ENCODE data around the gene OBI1.

DNA sequence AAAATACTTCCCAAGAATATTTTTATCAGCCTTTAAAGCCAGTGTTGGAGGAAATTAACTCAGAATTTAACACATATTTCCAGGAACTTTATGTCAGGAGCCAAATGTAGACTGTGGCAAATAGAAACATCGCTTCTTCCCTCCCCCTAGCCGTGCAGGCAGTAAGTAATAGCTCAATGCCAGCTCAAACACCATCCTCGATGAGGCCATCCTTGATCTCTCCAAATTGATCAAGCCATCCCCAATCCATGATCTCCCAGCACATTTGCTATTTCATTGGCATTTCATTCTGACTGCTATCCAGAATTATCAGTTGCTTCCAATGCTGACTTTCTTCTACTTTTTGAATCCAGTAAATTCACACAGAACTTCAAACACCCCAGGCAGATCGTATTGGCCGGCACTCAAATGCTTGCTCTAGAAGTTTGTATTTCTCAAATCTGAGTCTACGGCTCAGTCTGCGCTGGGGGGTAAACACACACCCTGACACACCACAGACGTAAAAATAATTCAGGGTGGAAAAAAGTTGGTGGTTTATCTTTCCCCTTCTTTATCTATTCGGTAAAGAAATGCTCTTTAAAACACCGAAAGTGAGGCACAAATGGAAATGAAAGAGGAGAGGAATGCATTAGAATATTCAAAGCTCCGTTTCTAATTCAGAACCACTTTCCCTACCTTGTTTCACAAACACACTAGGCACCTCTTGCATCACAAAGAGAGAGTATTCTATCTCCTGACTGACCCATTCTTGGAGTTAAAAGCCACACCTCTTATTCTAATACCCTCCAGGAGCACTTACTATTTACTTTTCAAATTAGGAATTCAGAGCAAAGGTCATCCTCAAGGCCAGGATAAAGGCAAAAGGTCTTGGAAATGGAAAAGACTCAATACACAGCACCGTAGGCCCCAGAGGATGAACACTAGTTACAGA lies 991 bp downstream of the OBI1 start:
- TF ChIP-seq, protein P1, sequence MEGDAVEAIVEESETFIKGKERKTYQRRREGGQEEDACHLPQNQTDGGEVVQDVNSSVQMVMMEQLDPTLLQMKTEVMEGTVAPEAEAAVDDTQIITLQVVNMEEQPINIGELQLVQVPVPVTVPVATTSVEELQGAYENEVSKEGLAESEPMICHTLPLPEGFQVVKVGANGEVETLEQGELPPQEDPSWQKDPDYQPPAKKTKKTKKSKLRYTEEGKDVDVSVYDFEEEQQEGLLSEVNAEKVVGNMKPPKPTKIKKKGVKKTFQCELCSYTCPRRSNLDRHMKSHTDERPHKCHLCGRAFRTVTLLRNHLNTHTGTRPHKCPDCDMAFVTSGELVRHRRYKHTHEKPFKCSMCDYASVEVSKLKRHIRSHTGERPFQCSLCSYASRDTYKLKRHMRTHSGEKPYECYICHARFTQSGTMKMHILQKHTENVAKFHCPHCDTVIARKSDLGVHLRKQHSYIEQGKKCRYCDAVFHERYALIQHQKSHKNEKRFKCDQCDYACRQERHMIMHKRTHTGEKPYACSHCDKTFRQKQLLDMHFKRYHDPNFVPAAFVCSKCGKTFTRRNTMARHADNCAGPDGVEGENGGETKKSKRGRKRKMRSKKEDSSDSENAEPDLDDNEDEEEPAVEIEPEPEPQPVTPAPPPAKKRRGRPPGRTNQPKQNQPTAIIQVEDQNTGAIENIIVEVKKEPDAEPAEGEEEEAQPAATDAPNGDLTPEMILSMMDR (IDR thresholded peaks at IDR 0.05 in 2 of 3, conservative IDR thresholded peaks at IDR 0.05 in 1 of 3; ENCODE audit: borderline replicate concordance in 1 of 3, insufficient read depth in 1 of 3, low read depth in 2 of 3, low read length in 2 of 3) = no peak
- no peak for TF ChIP-seq POLR2AphosphoS5 (IDR thresholded peaks at IDR 0.05; ENCODE audit: low read depth, low read length)
- no peak for TF ChIP-seq POLR2A (IDR thresholded peaks at IDR 0.05; ENCODE audit: borderline replicate concordance, extremely low read depth, insufficient read depth, insufficient read length)
- no peak for TF ChIP-seq ZNF274 (IDR thresholded peaks at IDR 0.05; ENCODE audit: low read depth, low read length)
- no peak for TF ChIP-seq SP1 (IDR thresholded peaks at IDR 0.05; ENCODE audit: low read depth)
- no peak for TF ChIP-seq EZH2 (IDR thresholded peaks at IDR 0.05)
